HG03103 (cell line): ENCODE data around the gene SKIC8.
"Not testable (repeated sequence)": the region's sequence is repeated elsewhere in the genome, so short reads cannot be mapped to it uniquely, and the experiment has no call there.

Experiments
- ATAC-seq: cut with Tn5 transposase; IDR thresholded peaks from one replicate; pipeline ENCODE4 v1.9.1; 2021; ENCODE audit warnings: low read depth; ENCODE audit not compliant: unreplicated experiment

Gene SKIC8

DNA sequence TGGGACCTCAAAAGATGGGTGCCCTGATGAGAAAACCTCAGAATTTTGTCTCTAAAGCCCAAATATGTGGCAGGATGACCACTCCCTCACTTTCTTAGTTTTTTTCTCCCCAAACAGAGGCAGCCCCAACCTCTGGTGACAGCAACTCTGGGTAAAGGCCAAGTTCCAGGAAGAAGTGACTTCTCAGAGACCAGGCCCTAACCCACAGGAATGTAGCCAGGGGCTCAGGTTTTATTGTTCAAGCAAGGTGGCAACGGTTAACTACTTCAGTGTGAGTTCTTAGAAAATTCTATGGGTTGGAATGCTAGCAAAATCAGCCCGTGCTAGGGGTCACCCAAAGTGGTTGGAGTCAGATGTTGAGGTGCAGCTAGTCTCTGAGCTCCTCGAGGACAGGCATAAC, 40.2 kb downstream of the SKIC8 start:
- ATAC-seq, result no peak

DNA sequence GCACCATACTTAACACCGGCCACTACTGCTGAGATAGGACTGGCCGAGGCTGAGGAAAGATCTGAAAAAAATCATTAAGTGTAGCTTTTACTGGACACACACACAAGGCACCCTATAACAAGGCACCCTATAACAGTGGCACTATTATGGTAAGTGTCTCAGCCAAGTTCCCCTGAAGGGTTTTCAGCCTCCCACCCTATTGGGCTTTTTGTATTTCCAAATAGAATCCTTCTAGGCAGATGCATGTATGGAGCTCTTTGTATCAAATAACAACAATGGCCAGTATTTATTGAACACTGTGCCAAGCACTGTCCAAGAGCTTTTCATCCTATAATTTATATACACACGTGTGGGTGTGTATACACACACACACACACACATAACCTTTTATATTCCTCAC, 41.7 kb downstream of the SKIC8 start:
- ATAC-seq, result no peak

DNA sequence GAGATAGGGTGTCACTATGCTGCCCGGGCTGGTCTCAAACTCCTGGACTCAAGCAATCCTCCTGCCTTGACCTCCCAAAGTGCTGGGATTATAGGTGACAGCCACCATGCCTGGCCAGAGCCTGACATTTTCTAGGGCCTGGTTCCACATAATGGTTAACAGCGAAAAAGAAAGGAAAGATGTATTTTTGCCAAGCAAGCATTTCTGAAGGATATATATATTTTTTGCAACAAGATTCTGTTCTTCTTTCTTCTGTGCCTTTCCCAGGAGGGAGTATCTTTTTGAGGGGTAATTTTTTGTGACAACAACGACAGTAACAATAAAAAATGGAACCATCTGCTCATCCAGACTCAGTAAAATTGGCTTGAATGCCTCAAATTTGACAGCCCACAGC, 43.4 kb downstream of the SKIC8 start:
- ATAC-seq, result no peak

DNA sequence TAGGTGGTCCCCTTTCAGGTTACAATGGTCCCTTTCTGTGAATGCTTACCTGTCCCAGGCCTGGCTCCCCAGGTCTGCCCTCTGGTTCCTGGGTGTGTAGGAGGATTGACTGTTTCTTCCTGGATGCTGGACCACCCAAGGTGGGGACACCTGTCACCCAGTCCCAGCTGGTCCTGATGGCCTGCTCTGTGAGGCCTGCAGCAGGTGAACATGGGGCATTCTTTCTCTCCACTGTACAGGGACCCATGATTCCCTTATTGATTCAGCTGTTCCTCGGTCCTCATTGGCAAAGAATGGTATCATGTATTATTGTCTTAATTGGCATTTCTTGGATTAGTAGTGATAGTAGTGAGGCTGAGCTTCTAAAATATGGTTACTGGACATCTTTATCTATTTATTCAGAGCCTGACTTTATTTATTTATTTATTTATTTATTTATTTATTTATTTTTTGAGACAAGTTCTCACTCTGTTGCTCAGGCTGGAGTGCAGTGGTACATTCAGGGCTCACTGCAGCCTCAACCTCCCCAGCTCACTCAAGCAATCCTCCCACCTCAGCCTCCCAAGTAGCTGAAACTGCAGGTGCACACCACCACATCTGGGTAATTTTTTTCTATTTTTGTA, 43.9 kb downstream of the SKIC8 start:
- no peak for ATAC-seq

DNA sequence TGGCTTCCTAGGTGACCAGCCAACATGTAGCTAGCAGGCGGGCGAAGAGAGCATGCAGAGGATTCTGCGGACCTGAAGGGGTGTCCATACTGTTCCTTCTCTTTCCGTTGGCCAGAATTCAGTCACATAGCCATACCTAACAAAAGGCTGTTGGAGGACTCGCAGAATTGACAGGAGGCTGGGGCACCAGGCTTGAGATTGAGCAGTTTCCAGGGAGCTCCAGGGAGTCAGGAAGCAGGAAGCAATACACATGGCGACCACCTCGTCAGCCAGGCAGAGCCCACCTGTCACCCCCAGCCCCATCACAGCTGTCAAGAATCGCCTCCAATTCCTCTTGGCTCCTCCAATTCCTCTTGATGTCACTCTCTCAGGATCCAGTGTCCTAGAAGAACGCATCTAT, 48.3 kb downstream of the SKIC8 start:
- no peak for ATAC-seq

DNA sequence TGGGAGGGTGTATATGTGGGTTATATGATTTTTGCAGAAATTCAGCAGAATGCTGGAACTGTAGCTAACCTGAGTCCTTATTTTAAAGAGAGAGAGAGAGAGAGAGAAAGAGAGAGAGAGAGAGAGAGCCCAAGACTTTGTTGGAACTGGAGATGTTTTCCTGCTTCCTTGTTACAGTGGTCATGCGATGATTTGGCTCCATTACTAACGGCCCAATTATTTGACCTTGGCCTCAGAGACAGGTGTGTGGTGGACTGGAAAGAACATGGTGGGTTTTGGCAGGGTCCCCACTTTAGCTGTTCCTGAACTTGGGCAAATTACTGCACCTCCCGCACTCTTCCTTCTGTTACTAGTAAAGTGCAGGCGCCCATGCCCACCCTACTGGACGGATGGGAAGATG, 50.3 kb downstream of the SKIC8 start:
- no peak for ATAC-seq

DNA sequence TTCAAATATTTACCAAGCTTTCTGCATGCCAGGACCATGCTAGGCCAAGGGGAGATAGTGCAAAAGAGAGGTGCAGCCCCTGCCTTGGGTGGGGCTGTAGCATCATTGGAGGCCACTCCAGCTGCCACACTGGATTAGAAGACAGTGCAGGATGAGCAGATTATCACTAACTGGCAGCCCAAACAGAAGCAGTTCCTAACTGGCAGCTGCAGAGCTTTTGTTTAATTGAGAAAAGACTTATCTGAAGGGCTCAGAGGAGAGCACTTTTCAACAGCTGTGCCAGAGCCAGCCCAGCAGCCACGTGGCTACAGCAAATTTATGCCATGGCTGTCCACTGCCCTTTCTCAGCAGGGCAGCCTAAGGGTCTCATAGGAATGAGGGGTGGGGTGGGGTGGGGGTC, 51.5 kb downstream of the SKIC8 start:
- no peak for ATAC-seq

DNA sequence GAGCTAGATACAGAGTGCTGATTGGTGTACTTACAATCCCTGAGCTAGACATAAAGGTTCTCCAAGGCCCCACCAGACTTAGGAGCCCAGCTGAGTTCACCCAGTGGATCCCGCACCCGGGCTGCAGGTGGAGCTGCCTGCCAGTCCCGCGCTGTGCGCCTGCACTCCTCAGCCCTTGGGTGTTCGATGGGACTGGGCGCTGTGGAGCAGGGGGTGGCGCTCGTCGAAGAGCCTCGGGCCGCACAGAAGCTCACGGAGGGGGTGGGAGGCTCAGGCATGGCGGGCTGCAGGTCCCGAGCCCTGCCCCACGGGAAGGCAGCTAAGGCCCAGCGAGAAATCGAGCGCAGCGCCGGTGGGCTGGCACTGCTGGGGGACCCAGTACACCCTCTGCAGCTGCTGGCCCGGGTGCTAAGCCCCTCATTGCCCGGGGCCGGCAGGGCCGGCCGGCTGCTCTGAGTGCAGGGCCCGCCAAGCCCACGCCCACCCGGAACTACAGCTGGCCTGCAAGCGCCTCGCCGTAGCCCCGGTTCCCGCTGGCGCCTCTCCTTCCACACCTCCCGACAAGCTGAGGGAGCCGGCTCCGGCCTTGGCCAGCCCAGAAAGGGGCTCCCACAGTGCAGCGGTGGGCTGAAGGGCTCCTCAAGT, 53.3 kb downstream of the SKIC8 start:
- not testable (repeated sequence) for ATAC-seq

DNA sequence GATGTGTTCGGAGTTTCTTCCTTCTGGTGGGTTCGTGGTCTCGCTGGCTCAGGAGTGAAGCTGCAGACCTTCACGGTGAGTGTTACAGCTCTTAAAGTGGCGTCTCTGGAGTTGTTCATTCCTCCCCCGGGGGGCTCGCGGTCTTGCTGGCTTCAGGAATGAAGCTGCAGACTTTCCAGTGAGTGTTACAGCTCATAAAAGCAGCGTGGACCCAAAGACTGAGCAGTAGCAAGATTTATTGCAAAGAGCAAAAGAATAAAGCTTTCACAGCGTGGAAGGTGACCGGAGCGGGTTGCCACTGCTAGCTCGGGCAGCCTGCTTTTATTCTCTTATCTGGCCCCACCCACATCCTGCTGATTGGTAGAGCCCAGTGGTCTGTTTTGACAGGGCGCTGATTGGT, 54.0 kb downstream of the SKIC8 start:
- not testable (repeated sequence) for ATAC-seq

DNA sequence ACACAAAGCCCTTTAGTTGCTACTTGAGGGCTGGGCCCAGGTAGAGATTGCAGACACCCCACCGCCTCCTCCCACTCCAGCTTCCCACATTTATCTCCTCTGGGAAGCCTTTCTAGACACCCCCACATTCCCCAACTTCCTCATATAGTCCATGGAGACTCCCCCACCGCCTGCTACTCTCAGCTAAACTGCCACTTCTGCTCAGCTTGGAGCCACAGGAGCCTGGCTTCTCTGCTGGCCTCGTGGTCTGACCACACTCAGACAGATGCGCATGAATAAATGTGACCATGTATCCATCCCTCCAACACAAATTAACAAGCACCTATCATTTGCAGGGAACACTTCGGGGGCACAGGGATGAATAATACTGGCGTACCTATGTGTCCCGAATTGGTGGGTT, 54.5 kb downstream of the SKIC8 start:
- no peak for ATAC-seq

DNA sequence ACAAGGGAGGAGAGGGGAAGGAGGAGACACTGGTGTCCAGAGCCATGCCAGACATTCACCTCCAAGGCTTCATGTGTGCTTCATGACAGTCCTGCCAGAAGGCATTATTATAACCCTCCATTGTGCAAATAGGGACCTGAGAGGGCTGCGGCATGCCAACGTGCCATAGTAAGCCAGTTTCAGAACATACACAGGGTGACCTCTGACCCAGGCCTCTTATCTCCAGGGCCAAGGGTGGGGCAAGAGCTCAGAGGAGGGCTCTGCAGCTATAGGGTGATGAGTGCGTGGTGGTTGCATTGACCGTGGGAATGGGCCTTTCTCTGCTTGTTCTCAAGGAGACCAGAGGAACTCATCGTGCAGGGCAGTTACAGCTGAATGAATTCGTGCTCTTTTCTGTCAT, 55.3 kb downstream of the SKIC8 start:
- no peak for ATAC-seq

DNA sequence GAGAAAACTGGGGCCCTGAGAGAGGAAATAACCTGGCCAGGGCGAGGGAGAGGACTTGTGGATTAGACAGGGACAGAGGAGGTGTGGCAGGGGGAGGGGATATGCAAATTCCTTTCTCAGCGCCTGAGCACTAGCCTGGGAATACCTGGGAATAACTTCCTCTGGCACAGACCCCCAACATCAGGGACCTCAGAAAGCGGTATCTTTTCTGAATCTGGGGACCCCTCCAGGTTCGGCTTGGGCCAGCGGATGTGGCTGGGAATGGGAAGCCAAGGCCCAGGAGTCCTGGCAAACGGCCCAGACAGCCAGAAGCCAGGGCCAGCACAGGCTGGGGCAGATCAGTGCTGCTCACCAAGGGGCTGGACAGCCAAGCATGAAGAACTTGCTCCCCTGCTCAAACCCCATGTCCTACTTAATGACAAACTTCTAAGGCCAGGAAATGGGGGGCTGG, 55.9 kb downstream of the SKIC8 start:
- ATAC-seq, result no peak

DNA sequence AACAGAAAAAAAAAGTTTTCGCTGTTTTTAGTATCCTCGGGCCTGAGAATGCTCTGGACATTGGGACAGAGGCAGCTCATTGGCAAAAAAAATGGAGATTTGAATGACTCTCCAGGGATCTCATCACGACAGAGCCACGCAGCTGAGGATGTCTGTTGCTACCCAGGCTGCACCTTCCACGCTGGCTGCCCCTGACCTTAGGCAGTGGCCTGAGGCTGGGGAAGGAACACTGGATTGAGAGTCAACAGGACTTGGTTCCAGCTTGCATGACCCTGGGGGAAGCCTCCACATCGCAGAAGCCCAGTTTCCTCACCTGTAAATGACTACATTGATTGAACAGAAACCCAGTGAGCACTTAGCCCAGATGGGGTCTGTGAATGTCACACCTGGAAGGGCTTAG, 56.4 kb downstream of the SKIC8 start:
- no peak for ATAC-seq

DNA sequence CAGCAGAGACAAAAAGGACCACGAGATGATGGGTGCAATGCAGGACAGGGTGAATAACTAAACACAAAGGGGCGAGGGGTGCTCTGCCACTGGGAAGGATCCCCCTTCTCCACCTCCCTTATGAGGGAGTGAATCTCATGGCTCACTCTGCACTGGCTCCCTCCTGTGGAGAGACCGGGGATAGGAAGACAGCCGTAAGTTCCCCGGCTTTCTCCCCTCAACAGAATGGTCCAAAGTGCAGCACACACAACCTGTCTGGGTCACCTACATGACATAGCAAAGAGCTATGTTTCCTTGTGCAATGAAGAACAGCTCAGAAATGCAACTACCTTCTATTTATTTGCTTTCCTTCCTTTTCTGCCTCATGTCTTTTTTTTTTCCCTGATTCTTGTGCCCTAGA, 57.3 kb downstream of the SKIC8 start:
- no peak for ATAC-seq

DNA sequence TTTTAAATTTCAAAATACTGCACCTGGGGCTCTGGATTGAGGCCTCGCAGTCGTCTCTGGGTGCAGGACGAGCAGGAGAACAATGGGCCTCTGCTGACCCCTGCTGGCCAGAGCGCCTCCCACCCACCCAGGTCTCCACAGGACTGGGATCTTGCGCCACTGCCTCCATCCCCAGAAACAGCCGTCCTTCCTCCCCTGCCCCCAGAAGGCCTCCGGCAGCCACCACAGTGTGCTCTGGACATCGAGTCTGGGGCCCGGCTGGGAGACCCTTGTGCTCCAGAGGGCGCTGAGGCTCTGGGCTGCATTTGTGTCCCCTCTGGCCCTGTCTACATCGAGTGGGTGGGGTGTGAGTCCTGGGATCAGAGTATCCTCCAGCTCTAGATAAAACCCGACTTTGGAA, 58.4 kb downstream of the SKIC8 start:
- ATAC-seq, result no peak

DNA sequence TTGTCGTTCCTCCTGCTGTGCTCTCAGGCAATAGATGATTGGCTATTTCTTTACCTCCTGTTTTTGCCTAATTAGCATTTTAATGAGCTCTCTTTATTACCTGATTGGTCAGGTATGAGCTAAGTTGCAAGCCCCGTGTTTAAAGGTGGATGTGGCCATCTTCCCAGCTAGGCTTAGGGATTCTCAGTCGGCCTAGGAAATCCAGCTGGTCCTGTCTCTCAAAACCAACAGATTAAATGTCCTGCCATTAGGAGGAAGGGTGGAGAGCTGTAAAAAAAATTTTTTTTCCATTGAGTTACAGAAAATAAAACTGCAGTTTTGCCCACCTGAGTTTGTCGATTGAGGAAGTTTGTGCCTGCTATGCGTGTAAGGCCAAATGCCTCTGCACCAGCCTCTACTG, 59.6 kb downstream of the SKIC8 start:
- no peak for ATAC-seq

DNA sequence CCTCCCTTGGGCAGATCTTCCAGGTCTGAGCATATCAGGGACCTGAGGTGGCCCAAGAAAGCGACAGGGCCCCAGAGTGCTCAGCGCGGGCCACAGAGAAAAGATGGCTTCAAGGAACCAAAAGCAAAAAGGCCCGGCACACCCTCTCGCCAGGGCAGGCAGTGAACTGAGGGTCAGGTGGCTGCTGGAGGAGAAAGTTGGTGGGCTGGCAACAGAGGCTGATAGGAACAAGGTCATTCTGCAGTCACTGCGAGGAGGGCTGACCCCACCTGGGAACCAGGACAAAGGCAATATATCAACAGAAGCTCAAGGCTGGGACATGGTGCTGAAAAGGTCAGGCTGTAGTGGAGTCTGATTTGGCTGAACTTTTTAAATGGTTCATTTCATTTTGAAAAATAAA, 62.3 kb downstream of the SKIC8 start:
- no peak for ATAC-seq

DNA sequence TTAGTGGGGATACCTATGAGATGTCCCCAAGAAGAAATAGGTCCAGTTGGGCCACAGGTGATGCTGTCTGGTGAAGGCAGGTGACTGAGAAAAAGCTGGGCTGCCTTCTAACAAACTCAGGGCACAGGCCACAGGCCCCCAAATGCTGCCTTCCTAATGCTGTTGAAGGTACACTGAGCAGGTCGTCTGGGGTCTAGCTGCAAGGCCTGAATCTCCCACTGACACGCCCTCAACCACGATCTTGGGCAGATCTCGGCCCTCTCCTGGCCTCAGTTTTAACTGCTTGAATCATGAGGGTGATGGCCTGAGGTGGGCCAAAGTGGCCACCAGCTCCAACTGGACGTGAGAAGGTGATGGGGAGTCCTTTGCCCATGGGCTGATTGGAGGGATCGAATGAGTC, 62.9 kb downstream of the SKIC8 start:
- no peak for ATAC-seq

DNA sequence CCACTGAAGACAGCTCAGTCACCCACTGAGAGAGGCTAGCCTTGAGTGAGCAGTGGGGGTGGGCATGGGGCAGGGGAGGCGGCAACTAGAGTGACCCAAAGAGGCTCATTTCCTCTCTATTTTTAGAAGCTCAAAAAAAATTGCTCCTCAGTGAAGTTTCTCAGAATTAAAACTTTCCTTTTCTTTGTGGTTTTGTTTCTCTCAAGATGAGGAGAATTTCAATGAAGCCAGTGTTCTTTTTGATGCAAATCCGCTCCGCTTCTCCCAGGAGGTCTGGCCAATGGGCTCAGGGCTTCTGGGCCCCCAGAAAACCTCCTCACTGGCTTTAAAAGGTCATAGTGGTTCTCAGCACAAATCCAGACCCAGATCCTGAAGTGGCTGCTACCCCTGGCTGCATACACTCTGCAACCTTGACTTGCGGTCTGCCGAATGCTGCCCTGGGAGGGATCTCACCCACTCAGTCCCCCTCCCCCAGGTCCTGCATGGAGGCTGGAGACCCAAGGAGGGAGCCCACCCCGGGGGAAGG, 64.8 kb downstream of the SKIC8 start, which contains the start of gene ACSBG1:
Gene ACSBG1 (minus strand): TSS at position 51 of the 526 bp plus-strand sequence. CDS start 64 bp downstream, outside the sequence.
- ATAC-seq, result no peak

DNA sequence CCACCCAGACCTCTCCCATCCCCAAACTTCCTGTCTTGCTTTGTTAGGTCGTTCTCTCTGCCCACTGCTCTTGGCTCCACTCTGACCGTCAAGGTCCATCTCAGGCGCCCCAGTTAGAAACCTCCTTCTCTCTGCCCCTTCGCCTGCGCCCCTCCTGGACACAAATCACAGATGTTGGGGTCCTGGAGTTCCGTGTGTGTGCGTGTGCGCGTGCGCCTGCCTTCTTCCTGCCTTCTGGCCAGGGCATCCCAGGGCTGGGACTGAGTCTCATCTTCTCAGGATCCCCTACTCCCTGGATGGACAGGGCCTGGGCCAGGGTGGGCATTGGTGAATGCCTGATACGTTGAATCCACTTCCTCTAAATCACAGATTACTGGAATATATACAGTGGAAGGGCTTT, 65.9 kb downstream of the SKIC8 start:
- ATAC-seq, result no peak
